ENCODE data around the gene LYST. TPM values are rescaled to one million over a fixed set of nuclear protein-coding genes. Genes with fewer than 3 reads are reported as not detected.
A peak's percentile ranks its signal among the peaks of the same experiment; 100 is the strongest.

LYST gene
- total RNA-seq, 4 donors from 2014 or later, result 22.8 to 46.7 (median 32.1) TPM

DNA sequence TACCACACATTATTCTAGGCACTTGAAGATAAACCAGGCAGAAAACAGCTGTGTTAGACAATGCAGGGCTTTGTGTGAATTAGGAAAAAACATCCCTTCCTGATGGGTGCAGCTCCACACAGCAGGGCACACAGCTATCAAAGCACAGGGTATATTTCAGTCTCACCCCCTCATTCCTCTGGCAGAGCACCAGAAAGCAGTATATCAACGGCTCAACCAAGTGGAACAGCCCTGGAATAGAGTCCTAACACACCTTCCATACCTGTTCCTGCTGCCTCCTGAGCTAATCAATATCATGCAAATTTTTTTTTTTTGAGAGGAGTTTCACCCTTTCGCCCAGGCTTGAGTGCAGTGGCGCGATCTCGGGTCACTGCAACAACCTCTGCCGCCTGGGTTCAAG is 32.1 kb downstream of the LYST start:
- Histone ChIP-seq H3K4me3 (no peak overlapping the region), H3K4me1 (peaks cover 0 to 15% (median 13%) of the 10 kb centered on the region in 4 donors), H3K27me3 (no peaks in the 10 kb centered on the region), H3K9me3 (no peaks in the 10 kb centered on the region), H3K27ac (peak overlapping the region in 2 of 4 donors; percentile 33 to 54), H3K36me3 (peaks cover 0 to 1% (median 0%) of the 10 kb centered on the region in 4 donors)
- TF ChIP-seq EP300 (IDR thresholded peaks at IDR 0.05; ENCODE audit: low read depth), result no peak
- TF ChIP-seq POLR2AphosphoS5 (IDR thresholded peaks at IDR 0.05), result no peak
- TF ChIP-seq, protein P1, sequence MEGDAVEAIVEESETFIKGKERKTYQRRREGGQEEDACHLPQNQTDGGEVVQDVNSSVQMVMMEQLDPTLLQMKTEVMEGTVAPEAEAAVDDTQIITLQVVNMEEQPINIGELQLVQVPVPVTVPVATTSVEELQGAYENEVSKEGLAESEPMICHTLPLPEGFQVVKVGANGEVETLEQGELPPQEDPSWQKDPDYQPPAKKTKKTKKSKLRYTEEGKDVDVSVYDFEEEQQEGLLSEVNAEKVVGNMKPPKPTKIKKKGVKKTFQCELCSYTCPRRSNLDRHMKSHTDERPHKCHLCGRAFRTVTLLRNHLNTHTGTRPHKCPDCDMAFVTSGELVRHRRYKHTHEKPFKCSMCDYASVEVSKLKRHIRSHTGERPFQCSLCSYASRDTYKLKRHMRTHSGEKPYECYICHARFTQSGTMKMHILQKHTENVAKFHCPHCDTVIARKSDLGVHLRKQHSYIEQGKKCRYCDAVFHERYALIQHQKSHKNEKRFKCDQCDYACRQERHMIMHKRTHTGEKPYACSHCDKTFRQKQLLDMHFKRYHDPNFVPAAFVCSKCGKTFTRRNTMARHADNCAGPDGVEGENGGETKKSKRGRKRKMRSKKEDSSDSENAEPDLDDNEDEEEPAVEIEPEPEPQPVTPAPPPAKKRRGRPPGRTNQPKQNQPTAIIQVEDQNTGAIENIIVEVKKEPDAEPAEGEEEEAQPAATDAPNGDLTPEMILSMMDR (IDR thresholded peaks at IDR 0.05), result no peak
- TF ChIP-seq POLR2A (IDR thresholded peaks at IDR 0.05), result no peak
- DNase-seq, result no peak
- intact Hi-C loops (cut with DNase I; ENCODE audit: low total_unique reads), result loop anchor here (2.0 kb wide), 1 partner anchor 30 kb away; no protein-coding TSS in a partner anchor
- in situ Hi-C loops (cut with MboI; ENCODE audit: low pct_ligation_motif_present in 1 of 4, low pct_unique_long_range_greater_than_20kb in 1 of 4, low sequenced_read_pairs in 3 of 4), result no loop called here
- WGBS, 2 donors (ENCODE audit: low coverage in 1 of 2), result 80% methylated on average over 6 of the region's 6 CpGs; no CpG with 5 or more reads in 1 of the 2 donors

DNA sequence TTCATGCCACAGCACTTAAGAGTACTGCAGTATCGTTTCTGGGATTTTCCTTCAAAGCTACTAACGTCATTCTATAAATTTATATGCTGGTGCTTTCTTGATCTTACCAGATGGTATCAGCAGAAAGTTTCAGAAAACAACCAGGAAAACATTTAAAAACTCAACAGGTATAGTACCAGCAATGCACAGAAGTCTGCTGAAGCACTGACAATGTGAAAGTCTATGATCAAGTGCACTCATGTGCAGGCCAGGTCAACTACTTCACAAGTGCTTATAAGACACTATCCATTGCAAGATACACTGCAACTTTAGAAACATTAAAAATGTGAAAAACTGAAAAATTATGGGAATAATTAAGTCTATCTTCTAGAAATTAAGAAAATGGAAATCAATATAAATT is 34.7 kb downstream of the LYST start:
- Histone ChIP-seq H3K9me3 (no peaks in the 10 kb centered on the region), H3K27me3 (no peaks in the 10 kb centered on the region), H3K4me1 (peaks cover 0 to 15% (median 13%) of the 10 kb centered on the region in 4 donors), H3K27ac (no peak overlapping the region), H3K36me3 (peaks cover 0 to 5% (median 3%) of the 10 kb centered on the region in 4 donors), H3K4me3 (no peak overlapping the region)
- intact Hi-C loops (cut with DNase I; ENCODE audit: low total_unique reads) (no loop called here), in situ Hi-C loops (cut with MboI; ENCODE audit: low pct_ligation_motif_present in 1 of 4, low pct_unique_long_range_greater_than_20kb in 1 of 4, low sequenced_read_pairs in 3 of 4) (no loop called here)
- WGBS, 2 donors (ENCODE audit: low coverage in 1 of 2), result 92 to 95% methylated on average over 2 of the region's 2 CpGs
- TF ChIP-seq, protein P1 (IDR thresholded peaks at IDR 0.05), result no peak
- TF ChIP-seq POLR2A (IDR thresholded peaks at IDR 0.05) (no peak), POLR2AphosphoS5 (IDR thresholded peaks at IDR 0.05) (no peak), EP300 (IDR thresholded peaks at IDR 0.05; ENCODE audit: low read depth) (no peak)
- no peak for DNase-seq

DNA sequence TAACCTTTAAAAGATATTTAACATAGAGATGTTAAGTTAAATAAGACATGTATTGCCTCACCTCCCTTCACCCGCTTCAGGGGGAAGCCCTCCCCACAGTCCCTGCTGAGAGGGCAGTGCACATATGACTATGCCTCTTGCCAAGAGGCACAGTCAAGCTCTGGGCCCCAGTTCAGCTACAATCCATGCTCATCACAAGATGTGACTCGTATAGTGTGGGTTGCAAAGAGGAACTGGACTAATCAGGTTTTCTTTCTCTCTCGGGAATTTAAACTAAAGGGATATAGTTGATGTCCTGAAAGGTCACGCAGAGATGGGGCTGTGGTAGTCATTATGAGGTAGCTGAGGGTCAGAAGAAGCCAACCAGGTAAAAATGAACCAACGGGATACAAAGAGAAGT is 35.6 kb downstream of the LYST start:
- 75 to 76% methylated on average over 4 to 5 of the region's 5 CpGs for WGBS, 2 donors (ENCODE audit: low coverage in 1 of 2)
- TF ChIP-seq, protein P1 (IDR thresholded peaks at IDR 0.05), result no peak
- TF ChIP-seq POLR2AphosphoS5 (IDR thresholded peaks at IDR 0.05), result no peak
- TF ChIP-seq EP300 (IDR thresholded peaks at IDR 0.05; ENCODE audit: low read depth), result no peak
- no peak for TF ChIP-seq POLR2A (IDR thresholded peaks at IDR 0.05)
- intact Hi-C loops (cut with DNase I; ENCODE audit: low total_unique reads), result no loop called here

GRCh38 chr1:235826102-235826854 is 40.4 kb downstream of the LYST start:
- Histone ChIP-seq H3K27ac (no peak overlapping the region), H3K4me3 (no peak overlapping the region), H3K36me3 (peaks cover 0 to 9% (median 3%) of the 10 kb centered on the region in 4 donors), H3K9me3 (no peaks in the 10 kb centered on the region), H3K4me1 (peaks cover 0 to 7% (median 0%) of the 10 kb centered on the region in 4 donors), H3K27me3 (no peaks in the 10 kb centered on the region)
- in situ Hi-C loops (cut with MboI; ENCODE audit: low pct_ligation_motif_present in 1 of 4, low pct_unique_long_range_greater_than_20kb in 1 of 4, low sequenced_read_pairs in 3 of 4), result no loop called here
- TF ChIP-seq POLR2AphosphoS5 (IDR thresholded peaks at IDR 0.05), result no peak
- TF ChIP-seq POLR2A (IDR thresholded peaks at IDR 0.05), result no peak
- TF ChIP-seq EP300 (IDR thresholded peaks at IDR 0.05; ENCODE audit: low read depth), result no peak
- TF ChIP-seq, protein P1 (IDR thresholded peaks at IDR 0.05), result no peak
- WGBS, 2 donors (ENCODE audit: low coverage in 1 of 2), result 93 to 100% methylated on average over 1 to 2 of the region's 2 CpGs
- no peak for DNase-seq
- intact Hi-C loops (cut with DNase I; ENCODE audit: low total_unique reads), result no loop called here

More for the DNA sequence above, 35.6 kb downstream of the LYST start:
- peaks cover 0 to 15% (median 13%) of the 10 kb centered on the region in 4 donors for H3K4me1 ChIP-seq
- no peak for DNase-seq
- H3K36me3 ChIP-seq, result peaks cover 0 to 9% (median 3%) of the 10 kb centered on the region in 4 donors
- no peaks in the 10 kb centered on the region for H3K9me3 ChIP-seq
- H3K4me3 ChIP-seq, result no peak overlapping the region
- no peak overlapping the region for H3K27ac ChIP-seq
- H3K27me3 ChIP-seq, result no peaks in the 10 kb centered on the region
- in situ Hi-C loops (cut with MboI; ENCODE audit: low pct_ligation_motif_present in 1 of 4, low pct_unique_long_range_greater_than_20kb in 1 of 4, low sequenced_read_pairs in 3 of 4), result no loop called here
